H9 (cell line): Measurements from ENCODE around the gene LAMP1. TPM values are rescaled to one million over a fixed set of nuclear protein-coding genes. Genes with fewer than 3 reads are reported as not detected.

Experiments
- DNase-seq: peaks from one replicate; pipeline ENCODE4 v3.0.0-alpha.2; 2017
- H2AFZ ChIP-seq: one replicate; pipeline ENCODE4 v1.6.1; 2013; ENCODE audit warnings: mild to moderate bottlenecking, low read length, control low read depth, moderate library complexity
- H2AK5ac ChIP-seq: 2 replicates; pipeline ENCODE4 v1.6.1; 2013; ENCODE audit warnings: low read length, control low read depth, mixed read lengths; ENCODE audit not compliant: insufficient read length
- H2BK120ac ChIP-seq: one replicate; pipeline ENCODE4 v1.6.1; 2013; ENCODE audit warnings: low read depth, mild to moderate bottlenecking, low read length, control low read depth, inconsistent platforms; ENCODE audit not compliant: poor library complexity, severe bottlenecking
- H2BK12ac ChIP-seq: 2 replicates; pipeline ENCODE4 v1.6.1; 2013; ENCODE audit warnings: low read length, control low read depth, mixed read lengths, low read depth; ENCODE audit not compliant: insufficient read length
- H2BK15ac ChIP-seq: 2 replicates; pipeline ENCODE4 v1.6.1; 2013; ENCODE audit warnings: low read depth, low read length, control low read depth
- H2BK20ac ChIP-seq: one replicate; pipeline ENCODE4 v1.6.1; 2013; ENCODE audit warnings: low read depth, mild to moderate bottlenecking, low read length, control low read depth, inconsistent platforms; ENCODE audit not compliant: poor library complexity, severe bottlenecking
- H2BK5ac ChIP-seq: 2 replicates; pipeline ENCODE4 v1.6.1; 2013; ENCODE audit warnings: low read length, control low read depth, mixed read lengths; ENCODE audit not compliant: insufficient read length
- H3K14ac ChIP-seq: 2 replicates; pipeline ENCODE4 v1.6.1; 2013; ENCODE audit warnings: low read length, control low read depth; ENCODE audit not compliant: insufficient read depth
- H3K18ac ChIP-seq: 2 replicates; pipeline ENCODE4 v1.6.1; 2013; ENCODE audit warnings: low read depth, mild to moderate bottlenecking, mixed read lengths, low read length, control low read depth; ENCODE audit not compliant: insufficient read length
- H3K23ac ChIP-seq: 2 replicates; pipeline ENCODE4 v1.6.1; 2013; ENCODE audit warnings: low read length, control low read depth, mixed read lengths, low read depth; ENCODE audit not compliant: insufficient read length
- H3K23me2 ChIP-seq: 2 replicates; pipeline ENCODE4 v1.6.1; 2013; ENCODE audit warnings: low read depth, mild to moderate bottlenecking, mixed read lengths, low read length, control low read depth; ENCODE audit not compliant: insufficient read length, poor library complexity, severe bottlenecking
- H3K27ac ChIP-seq: 2 replicates; pipeline ENCODE4 v1.5.1; 2013; ENCODE audit warnings: low read length, control low read depth, mixed read lengths, low read depth; ENCODE audit not compliant: insufficient read length
- H3K27me3 ChIP-seq: 2 replicates; pipeline ENCODE4 v1.6.1; 2013; ENCODE audit warnings: low read length, control low read depth, inconsistent platforms; ENCODE audit not compliant: insufficient read depth
- H3K4ac ChIP-seq: 2 replicates; pipeline ENCODE4 v1.6.1; 2013; ENCODE audit warnings: low read depth, mild to moderate bottlenecking, control low read depth, inconsistent platforms, low read length, moderate library complexity
- H3K4me1 ChIP-seq: 2 replicates; pipeline ENCODE4 v1.6.1; 2013; ENCODE audit warnings: low read length, control low read depth, inconsistent platforms; ENCODE audit not compliant: insufficient read depth
- H3K4me2 ChIP-seq: 2 replicates; pipeline ENCODE4 v1.6.1; 2013; ENCODE audit warnings: low read length, control low read depth, mixed read lengths; ENCODE audit not compliant: insufficient read length, insufficient read depth
- H3K56ac ChIP-seq: 2 replicates; pipeline ENCODE4 v1.6.1; 2013; ENCODE audit warnings: low read depth, mild to moderate bottlenecking, mixed read lengths, low read length, control low read depth; ENCODE audit not compliant: insufficient read length
- H3K79me1 ChIP-seq: 2 replicates; pipeline ENCODE4 v1.6.1; 2013; ENCODE audit warnings: low read depth, mild to moderate bottlenecking, moderate library complexity, low read length, control low read depth, inconsistent platforms; ENCODE audit not compliant: insufficient read depth, poor library complexity, severe bottlenecking
- H3K79me2 ChIP-seq: 2 replicates; pipeline ENCODE4 v1.6.1; 2013; ENCODE audit warnings: low read length, control low read depth, inconsistent platforms; ENCODE audit not compliant: insufficient read depth
- H3K9ac ChIP-seq: 2 replicates; pipeline ENCODE4 v1.6.1; 2013; ENCODE audit warnings: low read length, control low read depth, mixed read lengths; ENCODE audit not compliant: insufficient read length; ENCODE audit errors: extremely low read depth
- H3K9me3 ChIP-seq: one replicate; pipeline ENCODE4 v1.6.1; 2013; ENCODE audit warnings: low read depth, low read length, inconsistent platforms; ENCODE audit not compliant: control insufficient read depth
- H3T11ph ChIP-seq: one replicate; pipeline ENCODE4 v1.6.1; 2013; ENCODE audit warnings: mild to moderate bottlenecking, low read length, control low read depth, inconsistent platforms
- H4K20me1 ChIP-seq: one replicate; pipeline ENCODE4 v1.6.1; 2013; ENCODE audit not compliant: control insufficient read depth, insufficient read length, insufficient read depth
- H4K5ac ChIP-seq: 2 replicates; pipeline ENCODE4 v1.6.1; 2013; ENCODE audit warnings: low read depth, mild to moderate bottlenecking, mixed read lengths, low read length, control low read depth; ENCODE audit not compliant: insufficient read length
- H4K8ac ChIP-seq: replicated peaks from 2 replicates; pipeline ENCODE4 v1.6.1; 2013; ENCODE audit warnings: low read length, control low read depth, mixed read lengths, low read depth; ENCODE audit not compliant: insufficient read length
- H4K91ac ChIP-seq: 2 replicates; pipeline ENCODE4 v1.6.1; 2013; ENCODE audit warnings: low read depth, mild to moderate bottlenecking, moderate library complexity, mixed read lengths, low read length, control low read depth; ENCODE audit not compliant: insufficient read length
- H3K27ac Mint-ChIP-seq, 3 experiments: 2 replicates in 2 of 3; 3 replicates in 1 of 3; pipeline ENCODE4 v1.8.0; 2020 to 2021; ENCODE audit warnings: mixed read lengths in 3 of 3, mild to moderate bottlenecking in 1 of 3, moderate library complexity in 1 of 3
- H3K27me3 Mint-ChIP-seq: 2 replicates; pipeline ENCODE4 v1.8.0; 2021; ENCODE audit warnings: low read depth, mild to moderate bottlenecking, moderate library complexity, mixed read lengths
- H3K36me3 Mint-ChIP-seq, 3 experiments: 2 replicates in 2 of 3; 3 replicates in 1 of 3; pipeline ENCODE4 v1.8.0; 2020 to 2021; ENCODE audit warnings: low read depth in 3 of 3, mixed read lengths in 3 of 3; ENCODE audit not compliant: insufficient read depth in 1 of 3
- H3K4me1 Mint-ChIP-seq, 2 experiments: 2 replicates each; pipeline ENCODE4 v1.8.0; 2020; ENCODE audit warnings: mixed read lengths in 2 of 2
- H3K4me3 Mint-ChIP-seq, 2 experiments: 2 replicates in 1 of 2; 3 replicates in 1 of 2; pipeline ENCODE4 v1.8.0; 2020 to 2021; ENCODE audit warnings: mild to moderate bottlenecking in 2 of 2, mixed read lengths in 2 of 2, moderate library complexity in 1 of 2
- H3K9me3 Mint-ChIP-seq, 2 experiments: 2 replicates in 1 of 2; 3 replicates in 1 of 2; pipeline ENCODE4 v1.8.0; 2020; ENCODE audit warnings: mild to moderate bottlenecking in 2 of 2, mixed read lengths in 2 of 2, moderate library complexity in 1 of 2
- WGBS: extraction: QIAGEN DNeasy Blood & Tissue Kit; methylation state at CpG from one replicate; pipeline ENCODE4 v1.1.7; 2013; ENCODE audit warnings: missing lambda C conversion rate, low lambda C conversion rate, mixed read lengths; ENCODE audit not compliant: insufficient read length; ENCODE audit errors: extremely low coverage; 5-methylcytosine and 5-hydroxymethylcytosine counted together
- total RNA-seq: library from RNA; stranded (reverse); gene quantifications from 2 replicates; pipeline ENCODE4 v1.2.1, GENCODE V29; 2021
- TF ChIP-seq, protein P1 (sequence below): fragments of 200-600 bp; sonication (generic); conservative IDR thresholded peaks from 3 replicates; pipeline ENCODE4 v1.8.0; 2021; ENCODE audit warnings: antibody characterized with exemption, mild to moderate bottlenecking

The LAMP1 gene
- total RNA-seq, 1 experiment from 2014 or later, result 131 TPM

DNA sequence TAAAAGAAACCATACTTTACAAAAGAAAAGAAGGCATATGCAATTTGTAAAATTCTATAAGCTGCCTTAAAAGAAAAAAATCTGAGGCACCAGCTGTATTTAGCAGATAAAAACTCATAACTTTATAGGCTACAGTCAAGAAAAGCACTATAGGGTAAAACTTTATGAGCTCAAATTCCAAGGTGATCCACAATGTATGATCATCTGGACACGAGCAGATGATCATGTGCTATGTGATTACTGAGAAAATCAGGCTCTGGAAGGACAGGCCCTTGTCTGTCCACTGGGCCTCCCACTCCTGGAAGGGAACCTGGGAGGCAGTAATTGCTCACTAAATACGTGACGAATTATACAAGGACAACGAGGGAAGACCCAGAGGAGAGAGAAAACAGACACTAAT, 59.6 kb downstream of the LAMP1 start:
- Histone ChIP-seq H2BK20ac (no peak overlapping the region), H4K91ac (no peak overlapping the region), H3K79me2 (peaks cover 3% of the 10 kb centered on the region; the same call in 1 of the 2 replicates), H3K14ac (no peak overlapping the region), H2AFZ (no peak overlapping the region), H3K9ac (no peak overlapping the region), H3K9me3 (no peaks in the 10 kb centered on the region), H3K79me1 (peaks cover 4% of the 10 kb centered on the region), H3K27ac (no peak overlapping the region), H4K20me1 (no peaks in the 10 kb centered on the region), H3K23ac (no peak overlapping the region), H3K27me3 (no peaks in the 10 kb centered on the region), H3K56ac (no peak overlapping the region), H2AK5ac (no peak overlapping the region), H4K8ac (no peak overlapping the region), H3K4me2 (no peak overlapping the region), H2BK5ac (no peak overlapping the region), H2BK15ac (no peak overlapping the region), H3K4ac (no peak overlapping the region), H3T11ph (no peak overlapping the region), H3K23me2 (no peaks in the 10 kb centered on the region), H2BK12ac (no peak overlapping the region), H3K18ac (no peak overlapping the region), H2BK120ac (no peak overlapping the region), H3K4me1 (no peaks in the 10 kb centered on the region), H4K5ac (no peak overlapping the region)
- TF ChIP-seq, protein P1, sequence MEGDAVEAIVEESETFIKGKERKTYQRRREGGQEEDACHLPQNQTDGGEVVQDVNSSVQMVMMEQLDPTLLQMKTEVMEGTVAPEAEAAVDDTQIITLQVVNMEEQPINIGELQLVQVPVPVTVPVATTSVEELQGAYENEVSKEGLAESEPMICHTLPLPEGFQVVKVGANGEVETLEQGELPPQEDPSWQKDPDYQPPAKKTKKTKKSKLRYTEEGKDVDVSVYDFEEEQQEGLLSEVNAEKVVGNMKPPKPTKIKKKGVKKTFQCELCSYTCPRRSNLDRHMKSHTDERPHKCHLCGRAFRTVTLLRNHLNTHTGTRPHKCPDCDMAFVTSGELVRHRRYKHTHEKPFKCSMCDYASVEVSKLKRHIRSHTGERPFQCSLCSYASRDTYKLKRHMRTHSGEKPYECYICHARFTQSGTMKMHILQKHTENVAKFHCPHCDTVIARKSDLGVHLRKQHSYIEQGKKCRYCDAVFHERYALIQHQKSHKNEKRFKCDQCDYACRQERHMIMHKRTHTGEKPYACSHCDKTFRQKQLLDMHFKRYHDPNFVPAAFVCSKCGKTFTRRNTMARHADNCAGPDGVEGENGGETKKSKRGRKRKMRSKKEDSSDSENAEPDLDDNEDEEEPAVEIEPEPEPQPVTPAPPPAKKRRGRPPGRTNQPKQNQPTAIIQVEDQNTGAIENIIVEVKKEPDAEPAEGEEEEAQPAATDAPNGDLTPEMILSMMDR, result no peak
- Mint-ChIP-seq H3K27me3 (no peaks in the 10 kb centered on the region), H3K4me3 (no peak overlapping the region), H3K27ac (peak overlapping the region in 1 of 3 experiments; percentile 80; a peak in 1 of 7 replicates), H3K9me3 (no peaks in the 10 kb centered on the region), H3K4me1 (peaks cover 10% of the 10 kb centered on the region in 2 experiments), H3K36me3 (peaks cover 35 to 65% (median 62%) of the 10 kb centered on the region in 3 experiments; a peak in 6 of 7 replicates)
- no CpG with 5 or more reads among the region's 4 CpGs for WGBS
- no peak for DNase-seq
